Mesendoderm (in vitro differentiated cells): ENCODE results near the gene CD300LG.

Experiments used
- DNase-seq: peaks from one replicate; pipeline ENCODE4 v3.0.0; 2013
- H2AK5ac ChIP-seq: 2 replicates; pipeline ENCODE4 v1.6.1; 2013; ENCODE audit warnings: low read length, inconsistent platforms
- H2BK120ac ChIP-seq: 2 replicates; pipeline ENCODE4 v1.6.1; 2013; ENCODE audit warnings: low read depth, mild to moderate bottlenecking, low read length, moderate library complexity, mixed read lengths
- H2BK15ac ChIP-seq: replicated peaks from 2 replicates; pipeline ENCODE4 v1.6.1; 2013; ENCODE audit warnings: low read depth, mild to moderate bottlenecking, moderate library complexity
- H2BK5ac ChIP-seq: 2 replicates; pipeline ENCODE4 v1.6.1; 2013; ENCODE audit warnings: low read length, inconsistent platforms
- H3K18ac ChIP-seq: 2 replicates; pipeline ENCODE4 v1.6.1; 2013; ENCODE audit warnings: mild to moderate bottlenecking, low read length, mixed read lengths
- H3K23ac ChIP-seq: one replicate; pipeline ENCODE4 v1.6.1; 2013; ENCODE audit warnings: low read length
- H3K27ac ChIP-seq: 2 replicates; pipeline ENCODE4 v1.5.1; 2013; ENCODE audit warnings: low read depth, mild to moderate bottlenecking, inconsistent platforms, low read length, moderate library complexity
- H3K27me3 ChIP-seq: 2 replicates; pipeline ENCODE4 v1.6.1; 2013; ENCODE audit warnings: low read length, control low read depth, mild to moderate bottlenecking, inconsistent platforms; ENCODE audit not compliant: insufficient read depth, poor library complexity
- H3K36me3 ChIP-seq: 2 replicates; pipeline ENCODE4 v1.6.1; 2013; ENCODE audit warnings: low read length, inconsistent platforms; ENCODE audit not compliant: control insufficient read depth, insufficient read depth
- H3K4ac ChIP-seq: one replicate; pipeline ENCODE4 v1.6.1; 2013; ENCODE audit warnings: low read depth, mild to moderate bottlenecking, low read length, moderate library complexity
- H3K4me1 ChIP-seq: 2 replicates; pipeline ENCODE4 v1.6.1; 2013; ENCODE audit warnings: low read depth, low read length, inconsistent platforms; ENCODE audit not compliant: control insufficient read depth
- H3K4me2 ChIP-seq: 2 replicates; pipeline ENCODE4 v1.6.1; 2013; ENCODE audit warnings: low read length
- H3K4me3 ChIP-seq: 2 replicates; pipeline ENCODE4 v1.5.1; 2013; ENCODE audit warnings: mild to moderate bottlenecking, low read length
- H3K56ac ChIP-seq: one replicate; pipeline ENCODE4 v1.6.1; 2013; ENCODE audit warnings: low read length
- H3K79me1 ChIP-seq: 2 replicates; pipeline ENCODE4 v1.6.1; 2013; ENCODE audit warnings: low read length, inconsistent platforms
- H3K79me2 ChIP-seq: 2 replicates; pipeline ENCODE4 v1.6.1; 2013; ENCODE audit warnings: mild to moderate bottlenecking, low read length; ENCODE audit not compliant: control insufficient read depth, insufficient read depth
- H3K9ac ChIP-seq: 2 replicates; pipeline ENCODE4 v1.6.1; 2013; ENCODE audit warnings: low read length, inconsistent platforms
- H4K5ac ChIP-seq: one replicate; pipeline ENCODE4 v1.6.1; 2013; ENCODE audit warnings: low read length
- H4K8ac ChIP-seq: one replicate; pipeline ENCODE4 v1.6.1; 2013; ENCODE audit warnings: low read depth, mild to moderate bottlenecking, control low read depth, low read length, moderate library complexity
- WGBS: extraction: QIAGEN DNeasy Blood & Tissue Kit; methylation state at CpG from one replicate; pipeline ENCODE4 v1.1.7; 2013; ENCODE audit warnings: low lambda C conversion rate, missing lambda C conversion rate; ENCODE audit not compliant: insufficient coverage; ENCODE audit errors: extremely low coverage; 5-methylcytosine and 5-hydroxymethylcytosine counted together

Gene CD300LG

DNA sequence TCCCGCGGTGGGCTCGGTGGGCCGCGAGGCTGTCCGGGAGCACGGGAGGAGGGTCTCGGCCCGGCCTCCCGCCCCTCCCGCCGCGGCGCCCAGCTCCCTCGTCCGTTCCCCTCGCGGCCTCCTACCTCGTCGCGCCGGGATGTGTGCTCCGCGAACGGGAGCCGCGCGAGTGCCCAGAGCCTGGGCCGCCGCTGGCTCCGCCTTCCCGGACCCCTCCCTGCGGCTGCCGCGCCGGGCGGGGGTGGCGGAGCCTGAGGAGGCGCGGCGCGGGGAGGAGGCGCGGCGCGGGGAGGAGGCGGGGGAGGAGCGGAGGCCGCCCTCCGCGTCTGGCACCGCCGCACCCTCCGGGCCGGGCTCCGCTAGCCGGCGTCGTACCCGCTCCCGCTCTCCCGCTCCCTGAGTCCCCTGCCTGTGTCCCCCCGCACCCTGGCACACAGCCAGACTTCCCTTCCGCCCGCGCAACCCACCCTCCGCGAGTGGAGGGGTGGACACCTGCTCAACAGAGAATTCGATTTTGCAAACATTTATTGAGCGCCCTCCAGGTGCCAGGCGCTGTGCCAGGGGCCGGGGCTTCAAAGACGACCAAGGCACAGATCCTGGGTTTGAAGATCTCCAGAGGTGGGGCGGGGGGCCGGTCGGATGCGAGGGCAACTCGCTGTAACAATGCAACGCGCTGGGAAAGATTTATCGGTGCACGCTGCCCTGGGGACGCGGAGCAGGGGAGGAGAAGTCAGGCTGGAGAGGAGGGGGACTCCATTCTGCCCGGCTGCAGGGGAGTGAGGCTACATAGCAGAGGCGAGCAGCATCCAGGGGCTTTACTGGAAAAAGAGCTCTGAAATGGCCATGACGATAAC is 13.8 kb upstream of the CD300LG start, which contains the start of gene MPP3:
Gene MPP3 (minus strand): TSS at position 171 of the 854 bp plus-strand sequence. CDS start 1,240 bp downstream, outside the sequence.
- Histone ChIP-seq H2AK5ac (no peak within 1 kb of the TSS), H3K4me3 (peak within 1 kb of the TSS; percentile 56)
- peak; percentile 51 for DNase-seq

DNA sequence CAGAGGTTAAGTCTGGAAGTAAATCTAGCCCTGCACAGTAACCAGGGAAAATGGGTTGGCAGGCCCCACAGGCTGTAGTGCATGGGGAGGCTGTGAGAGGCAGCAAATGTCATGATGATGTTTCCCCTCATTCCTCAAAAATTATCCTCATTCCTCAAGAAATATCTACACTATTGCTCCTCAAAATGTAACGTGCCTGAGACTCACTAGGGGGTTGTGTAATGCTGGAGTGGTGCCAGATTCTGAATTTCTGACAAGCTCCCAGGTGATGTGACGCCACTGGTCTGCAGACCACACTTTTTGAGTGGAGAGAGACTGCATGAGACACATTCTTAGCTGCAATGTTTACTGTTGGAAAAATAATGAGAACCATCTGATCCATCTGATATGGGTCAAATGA is 12.9 kb upstream of the CD300LG start:
- Histone ChIP-seq H3K27me3 (peaks cover 2% of the 10 kb centered on the region), H3K4me3 (no peak overlapping the region), H3K4me2 (no peak overlapping the region), H2BK15ac (no peak overlapping the region), H3K18ac (no peak overlapping the region), H4K8ac (no peak overlapping the region), H3K4me1 (no peaks in the 10 kb centered on the region), H2BK120ac (no peak overlapping the region), H4K5ac (no peak overlapping the region), H3K56ac (no peak overlapping the region), H3K36me3 (no peaks in the 10 kb centered on the region), H2AK5ac (no peak overlapping the region), H3K9ac (no peak overlapping the region), H3K4ac (no peak overlapping the region), H3K23ac (no peak overlapping the region), H3K79me1 (no peaks in the 10 kb centered on the region), H2BK5ac (no peak overlapping the region), H3K27ac (no peak overlapping the region), H3K79me2 (no peaks in the 10 kb centered on the region)
- WGBS, result no CpG with 5 or more reads among the region's 2 CpGs
- no peak for DNase-seq

More for the DNA sequence above, 13.8 kb upstream of the CD300LG start, which contains the start of gene MPP3:
- H3K56ac ChIP-seq, result peak within 1 kb of the TSS; percentile 86
- H3K23ac ChIP-seq, result peak within 1 kb of the TSS; percentile 89
- H3K79me1 ChIP-seq, result no peaks in the 10 kb centered on the region
- H3K9ac ChIP-seq, result peak within 1 kb of the TSS; percentile 72
- no peak within 1 kb of the TSS for H4K5ac ChIP-seq
- no CpG with 5 or more reads among the region's 87 CpGs for WGBS
- no peak within 1 kb of the TSS for H3K4ac ChIP-seq
- H3K4me2 ChIP-seq, result peak within 1 kb of the TSS; percentile 93
- no peak within 1 kb of the TSS for H2BK5ac ChIP-seq
- no peaks in the 10 kb centered on the region for H3K4me1 ChIP-seq
- no peak within 1 kb of the TSS for H3K27ac ChIP-seq
- H3K27me3 ChIP-seq, result peaks cover 2% of the 10 kb centered on the region
- H2BK15ac ChIP-seq, result no peak within 1 kb of the TSS
- no peaks in the 10 kb centered on the region for H3K36me3 ChIP-seq
- peak within 1 kb of the TSS; percentile 45 for H3K18ac ChIP-seq
- H3K79me2 ChIP-seq, result no peaks in the 10 kb centered on the region
- H4K8ac ChIP-seq, result no peak within 1 kb of the TSS
- H2BK120ac ChIP-seq, result no peak within 1 kb of the TSS

DNA sequence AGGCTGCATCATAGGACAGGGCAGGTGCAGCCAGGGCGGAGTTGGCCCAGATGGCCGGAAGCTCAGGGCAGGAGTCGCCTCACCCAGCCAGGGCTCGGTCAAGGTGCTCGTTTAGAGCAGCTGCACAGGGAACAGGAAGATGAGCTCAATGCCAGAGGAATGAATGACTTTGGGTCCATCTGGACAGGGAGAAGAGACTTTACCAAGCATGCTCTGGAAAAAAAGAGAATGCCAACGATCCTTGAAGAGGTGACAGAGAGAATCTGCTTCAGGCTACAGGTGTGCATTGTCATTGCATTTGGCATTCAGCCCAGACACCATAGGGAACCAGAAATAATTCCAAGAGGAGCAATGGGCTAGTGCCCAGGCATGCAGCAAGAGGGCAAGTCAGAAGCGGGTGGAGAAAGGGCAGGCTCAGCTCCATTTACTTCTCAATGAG is 7.3 kb upstream of the CD300LG start:
- Histone ChIP-seq H3K36me3 (no peaks in the 10 kb centered on the region), H3K27ac (no peak overlapping the region), H3K18ac (no peak overlapping the region), H3K4me3 (no peak overlapping the region), H3K4me2 (no peak overlapping the region), H3K9ac (no peak overlapping the region), H2AK5ac (no peak overlapping the region), H2BK5ac (no peak overlapping the region), H3K79me1 (no peaks in the 10 kb centered on the region), H3K27me3 (no peaks in the 10 kb centered on the region), H2BK15ac (no peak overlapping the region), H4K8ac (no peak overlapping the region), H3K56ac (no peak overlapping the region), H2BK120ac (no peak overlapping the region), H3K23ac (no peak overlapping the region), H3K79me2 (no peaks in the 10 kb centered on the region), H3K4ac (no peak overlapping the region), H4K5ac (no peak overlapping the region), H3K4me1 (no peaks in the 10 kb centered on the region)
- no CpG with 5 or more reads among the region's 7 CpGs for WGBS
- no peak for DNase-seq

DNA sequence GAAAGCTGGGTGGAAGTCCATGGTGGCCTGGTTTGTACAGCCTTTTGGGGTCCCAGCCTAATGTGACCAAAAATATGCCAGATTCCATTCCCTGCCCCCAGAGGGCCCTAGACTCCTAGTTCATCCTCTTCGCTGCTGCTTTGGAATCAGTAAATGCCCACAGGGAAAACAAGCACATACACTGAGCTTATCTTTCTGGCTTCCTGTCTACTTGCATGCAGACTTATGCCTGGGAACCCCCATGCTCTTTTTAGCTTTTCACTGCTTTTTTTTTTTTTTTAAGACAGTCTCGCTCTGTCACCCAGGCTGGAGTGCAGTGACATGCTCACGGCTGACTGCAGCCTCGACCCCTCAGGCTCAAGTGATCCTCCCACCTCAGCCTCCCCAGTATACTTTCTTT is 6.2 kb upstream of the CD300LG start:
- H2BK5ac ChIP-seq, result no peak overlapping the region
- H4K5ac ChIP-seq, result no peak overlapping the region
- no peaks in the 10 kb centered on the region for H3K27me3 ChIP-seq
- H3K4me3 ChIP-seq, result no peak overlapping the region
- no peaks in the 10 kb centered on the region for H3K79me1 ChIP-seq
- no peak overlapping the region for H4K8ac ChIP-seq
- no peak overlapping the region for H3K4me2 ChIP-seq
- DNase-seq, result peak; percentile 37
- H2BK15ac ChIP-seq, result no peak overlapping the region
- no peak overlapping the region for H2BK120ac ChIP-seq
- no peak overlapping the region for H2AK5ac ChIP-seq
- H3K23ac ChIP-seq, result no peak overlapping the region
- no peak overlapping the region for H3K27ac ChIP-seq
- H3K56ac ChIP-seq, result no peak overlapping the region
- WGBS, result no CpG with 5 or more reads among the region's 4 CpGs
- H3K18ac ChIP-seq, result no peak overlapping the region
- no peak overlapping the region for H3K9ac ChIP-seq
- no peaks in the 10 kb centered on the region for H3K79me2 ChIP-seq
- no peak overlapping the region for H3K4ac ChIP-seq
- H3K36me3 ChIP-seq, result no peaks in the 10 kb centered on the region
- no peaks in the 10 kb centered on the region for H3K4me1 ChIP-seq

DNA sequence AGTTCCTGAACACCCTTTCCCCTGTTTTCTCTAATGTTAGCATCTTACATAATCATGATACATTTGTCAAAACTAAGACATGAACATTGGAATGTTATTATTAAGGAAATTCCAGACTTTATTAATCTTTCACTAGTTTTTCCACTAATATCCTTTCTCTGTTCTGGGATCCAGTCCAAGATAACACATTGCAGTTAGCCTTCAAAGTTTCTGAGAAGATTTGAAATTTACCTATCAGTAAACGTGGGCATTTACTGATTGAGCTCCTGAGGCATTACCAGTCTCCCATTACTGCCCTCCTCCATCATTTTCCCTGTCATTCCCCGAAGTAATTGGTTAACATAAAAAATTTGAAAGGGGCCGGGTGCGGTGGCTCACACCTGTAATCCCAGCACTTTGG is 5.7 kb upstream of the CD300LG start:
- no CpG with 5 or more reads among the region's 4 CpGs for WGBS
- Histone ChIP-seq H3K27me3 (no peaks in the 10 kb centered on the region), H3K18ac (no peak overlapping the region), H3K23ac (no peak overlapping the region), H4K5ac (no peak overlapping the region), H2BK15ac (no peak overlapping the region), H3K79me1 (no peaks in the 10 kb centered on the region), H3K9ac (no peak overlapping the region), H3K56ac (no peak overlapping the region), H2AK5ac (no peak overlapping the region), H4K8ac (no peak overlapping the region), H3K4me3 (no peak overlapping the region), H2BK5ac (no peak overlapping the region), H3K4me1 (no peaks in the 10 kb centered on the region), H3K79me2 (no peaks in the 10 kb centered on the region), H3K4ac (no peak overlapping the region), H2BK120ac (no peak overlapping the region), H3K27ac (no peak overlapping the region), H3K4me2 (no peak overlapping the region), H3K36me3 (no peaks in the 10 kb centered on the region)
- no peak for DNase-seq
